AG08395 (cell line): ENCODE results near the gene SFT2D3.
"Not testable (repeated sequence)": the region's sequence is repeated elsewhere in the genome, so short reads cannot be mapped to it uniquely, and the experiment has no call there.

Experiments
- DNase-seq: peaks from one replicate; pipeline ENCODE4 v3.0.0; 2012; ENCODE audit warnings: mixed read lengths, low spot score

The SFT2D3 gene

DNA sequence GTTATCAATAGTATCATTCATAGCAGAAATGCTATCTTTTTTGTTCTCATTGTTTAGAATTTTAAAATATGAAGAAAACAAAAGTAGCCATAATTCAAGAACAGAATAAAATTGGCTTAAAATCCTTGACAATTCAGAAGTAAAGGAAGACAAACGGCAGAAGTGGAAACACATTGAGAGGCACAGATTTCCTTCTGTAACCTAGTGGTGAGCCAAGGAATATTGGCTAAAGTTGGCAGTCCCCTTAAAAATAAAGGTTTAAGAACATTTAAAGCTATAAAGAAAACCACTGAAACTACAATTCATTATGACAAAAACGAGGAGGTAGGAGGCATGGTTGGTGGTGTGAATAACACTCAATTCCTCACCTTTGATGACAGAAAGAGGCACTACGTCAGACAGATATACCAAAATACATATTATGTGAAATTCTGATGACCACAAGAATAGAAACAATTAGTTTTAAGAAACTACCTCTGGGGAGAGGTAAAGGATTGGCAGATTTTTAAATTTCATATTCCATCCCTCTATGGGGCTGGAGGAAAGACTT is 42.3 kb downstream of the SFT2D3 start:
- no peak for DNase-seq

GRCh38 chr2:127747621-127748020 is 46.3 kb downstream of the SFT2D3 start:
- no peak for DNase-seq

GRCh38 chr2:127749537-127749936 is 48.2 kb downstream of the SFT2D3 start:
- DNase-seq = not testable (repeated sequence)

- DNase-seq = no peak
Measured at GRCh38 chr2:127753374-127753773, 52.1 kb downstream of the SFT2D3 start.

- no peak for DNase-seq
Measured at GRCh38 chr2:127754186-127754585, 52.9 kb downstream of the SFT2D3 start.
